ENCODE measurements around the gene KRT71. TPM values are rescaled to one million over a fixed set of nuclear protein-coding genes. Genes with fewer than 3 reads are reported as not detected.

KRT71 gene
- total RNA-seq, 1 experiment from 2014 or later: not detected

- H4K20me1 ChIP-seq (ENCODE audit: insufficient read depth): no peaks in the 10 kb centered on the region
- H3K4me3 ChIP-seq: no peak overlapping the region
- ChIA-PET CTCF (no interaction called here), POLR2A (ENCODE audit: unreplicated experiment) (no interaction called here)
- DNase-seq: no peak
- H3K79me2 ChIP-seq (ENCODE audit: low read depth): no peaks in the 10 kb centered on the region
- no peak overlapping the region for H2AFZ ChIP-seq
- BruUV-seq (replicated peaks): no TSS peak
- peaks cover 22% of the 10 kb centered on the region for H3K4me1 ChIP-seq (replicated peaks; ENCODE audit: insufficient read depth)
- no peaks in the 10 kb centered on the region for H3K27me3 ChIP-seq (ENCODE audit: insufficient read depth, low read depth)
- no peaks in the 10 kb centered on the region for H3K9me3 ChIP-seq (ENCODE audit: insufficient read depth, low read depth)
- TF ChIP-seq CTCF (conservative IDR thresholded peaks at IDR 0.05) (no peak), EZH2 (IDR thresholded peaks at IDR 0.05; ENCODE audit: low read depth) (no peak)
- H3K36me3 ChIP-seq (ENCODE audit: low read depth): no peaks in the 10 kb centered on the region
- no peak overlapping the region for H3K27ac ChIP-seq
- intact Hi-C loops (cut with micrococcal nuclease; ENCODE audit: unreplicated experiment): no loop called here
- no peaks in the 10 kb centered on the region for H3K9me2 ChIP-seq (ENCODE audit: insufficient read depth)
- H3F3A ChIP-seq (ENCODE audit: insufficient read depth, low read depth): peaks cover 7% of the 10 kb centered on the region; the same call in 1 of the 2 replicates
- H3K4me2 ChIP-seq: no peak overlapping the region
Measured at GRCh38 chr12:52542157-52542556, 10.8 kb downstream of the KRT71 start.

GRCh38 chr12:52541709-52542108 is 11.2 kb downstream of the KRT71 start:
- Histone ChIP-seq H3K27ac (no peak overlapping the region), H3K79me2 (ENCODE audit: low read depth) (no peaks in the 10 kb centered on the region), H3K27me3 (ENCODE audit: insufficient read depth, low read depth) (no peaks in the 10 kb centered on the region), H2AFZ (no peak overlapping the region), H3K4me3 (no peak overlapping the region), H3K4me2 (no peak overlapping the region), H3F3A (ENCODE audit: insufficient read depth, low read depth) (peaks cover 7% of the 10 kb centered on the region; the same call in 1 of the 2 replicates), H3K36me3 (ENCODE audit: low read depth) (no peaks in the 10 kb centered on the region), H3K9me3 (ENCODE audit: insufficient read depth, low read depth) (no peaks in the 10 kb centered on the region), H3K9me2 (ENCODE audit: insufficient read depth) (no peaks in the 10 kb centered on the region), H3K4me1 (replicated peaks; ENCODE audit: insufficient read depth) (peaks cover 22% of the 10 kb centered on the region), H4K20me1 (ENCODE audit: insufficient read depth) (no peaks in the 10 kb centered on the region)
- DNase-seq: no peak
- no TSS peak for BruUV-seq (replicated peaks)
- TF ChIP-seq CTCF (conservative IDR thresholded peaks at IDR 0.05): no peak
- TF ChIP-seq EZH2 (IDR thresholded peaks at IDR 0.05; ENCODE audit: low read depth): no peak
- intact Hi-C loops (cut with micrococcal nuclease; ENCODE audit: unreplicated experiment): no loop called here
- CTCF ChIA-PET: no interaction called here
- POLR2A ChIA-PET (ENCODE audit: unreplicated experiment): no interaction called here

- Histone ChIP-seq H3K27me3 (ENCODE audit: insufficient read depth, low read depth) (no peaks in the 10 kb centered on the region), H3K36me3 (ENCODE audit: low read depth) (no peaks in the 10 kb centered on the region), H4K20me1 (ENCODE audit: insufficient read depth) (no peaks in the 10 kb centered on the region), H3K4me3 (no peak overlapping the region), H3K9me2 (ENCODE audit: insufficient read depth) (no peaks in the 10 kb centered on the region), H3K27ac (no peak overlapping the region), H3K79me2 (ENCODE audit: low read depth) (no peaks in the 10 kb centered on the region), H2AFZ (no peak overlapping the region), H3K9me3 (ENCODE audit: insufficient read depth, low read depth) (no peaks in the 10 kb centered on the region), H3F3A (ENCODE audit: insufficient read depth, low read depth) (peaks cover 7% of the 10 kb centered on the region; the same call in 1 of the 2 replicates), H3K4me2 (no peak overlapping the region), H3K4me1 (replicated peaks; ENCODE audit: insufficient read depth) (peaks cover 22% of the 10 kb centered on the region)
- intact Hi-C loops (cut with micrococcal nuclease; ENCODE audit: unreplicated experiment): no loop called here
- no TSS peak for BruUV-seq (replicated peaks)
- DNase-seq: no peak
- no peak for TF ChIP-seq EZH2 (IDR thresholded peaks at IDR 0.05; ENCODE audit: low read depth)
- no peak for TF ChIP-seq CTCF (conservative IDR thresholded peaks at IDR 0.05)
- ChIA-PET CTCF (no interaction called here), POLR2A (ENCODE audit: unreplicated experiment) (interaction anchor here (0.6 kb wide), 1 partner anchor 14 kb away, joined by 4 read pairs; no protein-coding TSS in a partner anchor)
Measured at GRCh38 chr12:52540531-52540930, 12.4 kb downstream of the KRT71 start.
